GM06990 (cell line): ENCODE results near the gene SH3PXD2B.

Experiments
- DNase-seq: peaks from one replicate; pipeline ENCODE4 v3.0.0-alpha.2; 2011; ENCODE audit not compliant: insufficient read length; ENCODE audit errors: extremely low read depth
- H3K27me3 ChIP-seq: replicated peaks from 2 replicates; pipeline ENCODE4 v1.6.0; 2011; ENCODE audit warnings: low read length; ENCODE audit not compliant: control insufficient read depth, insufficient read depth
- H3K36me3 ChIP-seq: 2 replicates; pipeline ENCODE4 v1.5.1; 2011; ENCODE audit warnings: low read length; ENCODE audit not compliant: control insufficient read depth, insufficient read depth
- H3K4me3 ChIP-seq: replicated peaks from 2 replicates; pipeline ENCODE4 v1.5.1; 2011; ENCODE audit warnings: low read depth, mild to moderate bottlenecking, control low read depth, low read length
- TF ChIP-seq, protein P1 (sequence below): IDR thresholded peaks from 2 replicates; pipeline ENCODE4 v1.5.1; 2011; ENCODE audit warnings: low read length, control low read depth, mild to moderate bottlenecking, inconsistent platforms; ENCODE audit not compliant: insufficient read depth, poor library complexity, severe bottlenecking

SH3PXD2B gene

DNA sequence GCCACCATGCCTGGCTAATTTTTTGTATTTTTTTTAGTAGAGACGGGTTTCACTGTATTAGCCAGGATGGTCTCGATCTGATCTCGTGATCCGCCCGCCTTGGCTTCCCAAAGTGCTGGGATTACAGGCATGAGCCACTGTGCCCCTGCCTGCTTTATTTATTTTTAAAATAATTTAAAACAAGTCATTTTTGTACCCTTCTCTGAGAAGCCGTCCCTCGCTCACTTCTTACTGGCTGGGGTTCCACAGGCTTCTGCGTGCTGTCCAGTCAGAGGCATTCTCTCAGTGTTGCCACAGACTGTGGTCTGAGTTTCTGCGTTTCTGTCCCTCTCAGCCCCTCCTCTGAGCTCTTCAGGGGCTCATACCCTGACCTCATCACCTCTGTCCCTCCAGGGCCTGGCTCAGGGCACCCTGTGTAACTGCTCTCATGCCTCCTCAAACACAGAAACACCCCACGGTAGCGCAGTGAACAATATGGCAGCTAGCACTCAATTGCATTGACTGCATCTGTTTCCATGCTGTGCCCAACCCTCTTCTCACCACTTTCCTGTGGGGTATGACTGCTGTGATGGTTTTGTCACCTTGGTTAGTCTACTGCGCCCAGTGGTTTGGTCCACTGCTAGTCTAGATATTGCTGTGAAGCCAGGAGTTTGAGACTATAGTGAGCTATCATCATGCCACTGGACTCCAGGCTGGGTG, 44.3 kb upstream of the SH3PXD2B start:
- no peaks in the 10 kb centered on the region for H3K36me3 ChIP-seq
- no peak for DNase-seq
- H3K4me3 ChIP-seq: no peak overlapping the region
- peaks cover 3% of the 10 kb centered on the region for H3K27me3 ChIP-seq
- TF ChIP-seq, protein P1, sequence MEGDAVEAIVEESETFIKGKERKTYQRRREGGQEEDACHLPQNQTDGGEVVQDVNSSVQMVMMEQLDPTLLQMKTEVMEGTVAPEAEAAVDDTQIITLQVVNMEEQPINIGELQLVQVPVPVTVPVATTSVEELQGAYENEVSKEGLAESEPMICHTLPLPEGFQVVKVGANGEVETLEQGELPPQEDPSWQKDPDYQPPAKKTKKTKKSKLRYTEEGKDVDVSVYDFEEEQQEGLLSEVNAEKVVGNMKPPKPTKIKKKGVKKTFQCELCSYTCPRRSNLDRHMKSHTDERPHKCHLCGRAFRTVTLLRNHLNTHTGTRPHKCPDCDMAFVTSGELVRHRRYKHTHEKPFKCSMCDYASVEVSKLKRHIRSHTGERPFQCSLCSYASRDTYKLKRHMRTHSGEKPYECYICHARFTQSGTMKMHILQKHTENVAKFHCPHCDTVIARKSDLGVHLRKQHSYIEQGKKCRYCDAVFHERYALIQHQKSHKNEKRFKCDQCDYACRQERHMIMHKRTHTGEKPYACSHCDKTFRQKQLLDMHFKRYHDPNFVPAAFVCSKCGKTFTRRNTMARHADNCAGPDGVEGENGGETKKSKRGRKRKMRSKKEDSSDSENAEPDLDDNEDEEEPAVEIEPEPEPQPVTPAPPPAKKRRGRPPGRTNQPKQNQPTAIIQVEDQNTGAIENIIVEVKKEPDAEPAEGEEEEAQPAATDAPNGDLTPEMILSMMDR: no peak

GRCh38 chr5:172497591-172498255, 43.4 kb upstream of the SH3PXD2B start:
- DNase-seq: no peak
- TF ChIP-seq, protein P1: no peak
- peaks cover 3% of the 10 kb centered on the region for H3K27me3 ChIP-seq
- no peaks in the 10 kb centered on the region for H3K36me3 ChIP-seq
- H3K4me3 ChIP-seq: no peak overlapping the region

DNA sequence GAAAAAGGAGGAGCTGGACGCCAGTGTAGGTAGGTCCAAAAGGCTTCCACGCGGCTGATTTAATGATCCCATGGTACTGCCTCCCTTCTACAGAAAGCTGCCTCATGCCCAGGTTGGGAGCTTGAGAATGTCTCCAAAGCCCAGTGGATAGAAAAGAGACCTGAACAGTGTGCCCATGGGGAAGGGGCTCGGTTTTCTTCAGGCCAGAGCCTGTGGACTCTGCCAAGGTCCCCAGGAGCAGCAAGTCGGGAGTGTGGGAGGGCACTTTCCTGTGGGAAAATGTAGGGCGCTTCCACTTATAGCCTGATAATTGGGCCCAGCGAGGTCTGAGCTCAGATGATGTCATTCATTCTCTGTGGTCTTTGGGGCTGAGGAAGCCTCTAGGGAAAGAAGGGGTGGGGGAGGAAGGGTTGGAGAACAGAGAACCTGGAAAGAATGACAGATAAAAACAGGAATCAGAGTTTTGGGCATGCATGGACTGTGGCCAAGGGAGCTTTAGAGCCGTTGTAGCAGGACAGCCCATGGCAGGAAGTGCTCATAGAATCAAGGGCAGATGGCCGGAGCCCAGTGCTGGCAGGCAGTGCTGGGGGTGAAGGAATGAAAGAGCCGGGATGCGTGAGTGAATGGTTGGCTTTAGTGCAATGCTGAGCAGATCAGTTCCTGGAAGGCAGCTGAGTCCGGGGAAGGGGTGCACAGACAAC, 42.5 kb upstream of the SH3PXD2B start:
- Histone ChIP-seq H3K36me3 (no peaks in the 10 kb centered on the region), H3K4me3 (no peak overlapping the region), H3K27me3 (peaks cover 2% of the 10 kb centered on the region)
- DNase-seq: no peak
- TF ChIP-seq, protein P1: no peak

- no peaks in the 10 kb centered on the region for H3K36me3 ChIP-seq
These were observed 40.5 kb upstream of the SH3PXD2B start for GRCh38 chr5:172494630-172495505.

DNA sequence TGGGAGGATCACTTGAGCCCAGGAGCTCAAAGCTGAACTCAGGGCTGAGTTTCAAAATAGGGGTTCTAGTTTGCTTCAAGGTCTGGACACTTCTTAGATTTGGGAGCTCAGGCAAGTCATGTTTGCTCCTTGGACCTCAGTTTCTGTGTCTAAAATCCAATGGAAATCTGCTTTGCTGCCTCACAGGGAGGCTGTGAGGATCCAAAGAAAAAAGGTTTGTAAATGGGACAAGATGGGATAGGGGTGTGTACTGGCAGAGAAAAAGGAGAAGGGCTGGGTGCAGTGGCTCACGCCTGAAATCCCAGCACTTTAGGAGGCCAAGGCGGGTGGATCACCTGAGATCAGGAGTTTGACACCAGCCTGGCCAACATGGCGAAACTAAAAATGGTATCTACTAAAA, 39.6 kb upstream of the SH3PXD2B start:
- H3K4me3 ChIP-seq: no peak overlapping the region
- no peaks in the 10 kb centered on the region for H3K36me3 ChIP-seq
- no peak for DNase-seq
- TF ChIP-seq, protein P1: no peak
- peaks cover 2% of the 10 kb centered on the region for H3K27me3 ChIP-seq

More at GRCh38 chr5:172494630-172495505, 40.5 kb upstream of the SH3PXD2B start:
- TF ChIP-seq, protein P1: no peak
- DNase-seq: no peak
- Histone ChIP-seq H3K4me3 (no peak overlapping the region), H3K27me3 (peaks cover 2% of the 10 kb centered on the region)
